NB4 (cell line): ENCODE results near the gene GLRA2.

Experiments used
- CTCF ChIP-seq: IDR thresholded peaks from one replicate; pipeline ENCODE4 v1.5.1; 2012; ENCODE audit warnings: low read depth, low read length
- MAX ChIP-seq: IDR thresholded peaks from 2 replicates; pipeline ENCODE4 v1.6.1; 2011; ENCODE audit warnings: low read depth, low read length

DNA sequence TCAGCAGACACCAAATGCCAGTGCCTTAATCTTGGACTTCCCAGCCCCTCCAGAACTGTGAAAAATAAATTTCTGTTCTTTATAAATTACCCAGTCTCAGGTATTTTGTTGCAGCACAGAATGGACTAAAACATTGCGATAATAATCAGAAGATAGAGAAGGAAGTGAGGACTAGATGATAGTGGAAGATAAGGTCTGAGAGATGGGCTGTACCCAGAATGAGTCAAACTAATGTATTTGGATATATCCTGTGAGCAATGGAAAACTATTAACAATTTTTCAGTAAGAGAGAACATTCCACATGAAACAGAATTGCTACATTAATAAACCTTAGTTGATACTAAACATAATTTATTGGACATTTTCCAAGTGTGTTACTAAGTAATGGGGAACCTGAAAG lies 250.2 kb downstream of the GLRA2 start:
- TF ChIP-seq CTCF (no peak), MAX (no peak)
